Activated T-helper 9 cell treated with anti-CD3 and anti-CD28 coated beads, Interleukin-2, amount 50 U/mL, for 16 hours (primary cell): Measurements from ENCODE around the gene ZNF677.
A peak's percentile ranks its signal among the peaks of the same experiment; 100 is the strongest.
"Not testable (repeated sequence)": the region's sequence is repeated elsewhere in the genome, so short reads cannot be mapped to it uniquely, and the experiment has no call there.

ENCODE experiments used
- DNase-seq: peaks from one replicate; pipeline ENCODE4 v3.0.0-alpha.2; 2020; ENCODE audit warnings: low read depth

The ZNF677 gene

DNA sequence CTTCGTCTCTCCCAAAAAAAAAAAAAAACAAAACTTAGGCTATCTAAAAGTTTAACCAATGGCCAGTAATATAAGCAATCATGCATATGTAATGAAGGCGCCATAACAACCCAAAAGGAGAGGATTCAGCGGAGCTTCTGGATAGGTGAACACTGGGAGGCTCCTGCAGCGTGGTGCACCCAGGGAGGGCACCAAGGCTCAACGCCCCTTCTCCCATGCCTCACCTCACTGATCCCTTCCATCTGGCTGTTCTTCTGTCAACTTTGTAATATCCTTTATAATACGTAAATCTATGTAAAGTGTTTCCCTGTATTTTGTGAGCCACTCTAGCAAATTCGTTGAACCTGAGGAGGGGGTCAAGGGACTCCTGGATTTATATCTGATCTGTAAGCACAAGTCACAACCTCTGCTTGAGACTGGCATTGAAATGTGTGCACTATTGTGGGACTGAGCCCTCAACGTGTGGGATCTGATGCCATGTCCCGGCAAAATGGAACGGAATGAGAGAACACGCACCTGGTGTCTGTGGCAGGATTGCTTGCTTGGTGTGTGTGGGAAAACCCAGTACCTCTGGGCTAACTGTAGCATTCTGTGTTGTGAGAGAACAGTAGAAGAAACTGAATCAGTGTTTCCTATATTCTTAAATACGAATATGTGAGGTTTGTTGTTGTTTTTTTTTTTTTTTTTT, 61.0 kb downstream of the ZNF677 start:
- no peak for DNase-seq

DNA sequence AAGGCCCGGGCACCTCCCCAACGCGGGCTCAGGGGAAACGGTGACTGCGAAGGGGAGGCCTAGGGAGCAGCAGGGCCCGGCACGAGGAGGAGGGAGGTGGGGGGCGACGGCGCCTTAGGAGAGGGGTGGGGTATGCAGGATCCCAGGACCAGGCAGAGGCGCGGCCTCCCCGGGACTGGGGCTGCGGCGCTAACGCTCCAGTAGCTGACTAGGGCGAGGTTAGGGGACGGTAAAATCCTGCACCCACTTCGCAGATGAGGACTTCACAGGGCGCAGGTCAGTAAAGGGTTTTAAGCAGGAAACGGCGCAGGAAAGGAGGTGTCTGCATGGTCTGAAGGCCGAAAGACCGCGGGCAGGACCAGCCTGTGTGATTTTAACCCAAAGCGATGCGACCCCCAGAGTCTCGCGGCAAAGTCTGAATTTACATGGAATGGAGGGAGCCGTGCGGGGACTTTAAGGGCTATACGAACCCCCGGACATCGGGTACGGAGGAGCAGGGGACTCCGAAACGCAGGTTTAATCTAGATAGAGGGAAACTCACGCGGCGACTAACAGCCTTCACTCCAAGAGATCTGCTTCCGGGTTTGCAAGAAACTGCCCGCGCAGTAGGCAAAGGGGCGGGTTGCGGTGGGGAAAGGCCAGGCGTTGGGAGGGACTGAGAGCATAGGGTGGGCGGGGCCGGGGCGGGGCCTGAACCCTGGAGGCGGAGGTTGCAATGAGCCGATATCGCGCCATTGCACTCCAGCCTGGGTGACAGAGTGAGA, 61.7 kb downstream of the ZNF677 start, which contains the start of gene ZNF665:
TSS of gene ZNF665 (minus strand) at position 588 of the 764 bp plus-strand sequence. CDS start 10,460 bp downstream, outside the sequence.
- DNase-seq = peak; percentile 63

DNA sequence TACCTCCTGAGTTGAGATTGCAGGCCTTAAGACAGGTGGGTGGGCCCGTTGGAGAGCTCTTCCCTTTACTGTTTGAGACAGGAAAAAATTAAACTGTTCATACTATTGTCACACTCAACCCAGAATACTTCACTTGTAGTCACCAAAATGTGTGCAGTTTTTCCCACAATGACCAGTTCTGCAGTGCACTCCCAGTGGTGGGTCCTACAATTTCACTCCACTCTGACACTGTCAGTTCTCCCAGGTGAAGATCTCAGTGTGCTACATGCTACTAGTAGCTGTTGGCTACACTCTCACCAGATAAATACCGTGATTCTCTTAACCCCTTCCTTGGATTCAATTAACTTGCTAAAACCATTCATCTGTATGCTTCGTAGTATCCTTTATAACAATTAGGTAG, 64.4 kb downstream of the ZNF677 start:
- no peak for DNase-seq

DNA sequence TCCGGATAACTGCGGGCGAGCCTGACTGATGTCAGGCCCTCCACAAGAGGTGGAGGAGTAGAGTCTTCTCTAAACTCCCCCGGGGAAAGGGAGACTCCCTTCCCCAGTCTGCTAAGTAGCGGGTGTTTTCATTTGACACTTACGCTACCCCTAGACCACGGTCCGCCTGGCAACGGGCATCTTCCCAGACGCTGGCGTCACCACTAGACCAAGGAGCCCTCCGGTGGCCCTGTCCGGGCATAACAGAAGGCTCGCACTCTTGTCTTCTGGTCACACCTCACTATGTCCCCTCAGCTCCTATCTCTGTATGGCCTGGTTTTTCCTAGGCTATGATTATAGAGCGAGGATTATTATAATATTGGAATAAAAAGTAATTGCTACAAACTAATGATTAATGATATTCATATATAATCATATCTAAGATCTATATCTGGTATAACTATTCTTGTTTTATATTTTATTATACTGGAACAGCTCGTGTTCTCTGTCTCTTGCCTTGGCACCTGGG, 64.9 kb downstream of the ZNF677 start:
- DNase-seq = not testable (repeated sequence)
